GM12873 (cell line): ENCODE data around the gene CHMP4A.

Experiments
- TF ChIP-seq, protein P1 (sequence below): IDR thresholded peaks from 2 replicates; pipeline ENCODE4 v1.5.1; 2012; ENCODE audit warnings: low read depth, mild to moderate bottlenecking, moderate library complexity, low read length, control low read depth; ENCODE audit not compliant: insufficient read depth; ENCODE audit errors: missing control alignments

CHMP4A gene

DNA sequence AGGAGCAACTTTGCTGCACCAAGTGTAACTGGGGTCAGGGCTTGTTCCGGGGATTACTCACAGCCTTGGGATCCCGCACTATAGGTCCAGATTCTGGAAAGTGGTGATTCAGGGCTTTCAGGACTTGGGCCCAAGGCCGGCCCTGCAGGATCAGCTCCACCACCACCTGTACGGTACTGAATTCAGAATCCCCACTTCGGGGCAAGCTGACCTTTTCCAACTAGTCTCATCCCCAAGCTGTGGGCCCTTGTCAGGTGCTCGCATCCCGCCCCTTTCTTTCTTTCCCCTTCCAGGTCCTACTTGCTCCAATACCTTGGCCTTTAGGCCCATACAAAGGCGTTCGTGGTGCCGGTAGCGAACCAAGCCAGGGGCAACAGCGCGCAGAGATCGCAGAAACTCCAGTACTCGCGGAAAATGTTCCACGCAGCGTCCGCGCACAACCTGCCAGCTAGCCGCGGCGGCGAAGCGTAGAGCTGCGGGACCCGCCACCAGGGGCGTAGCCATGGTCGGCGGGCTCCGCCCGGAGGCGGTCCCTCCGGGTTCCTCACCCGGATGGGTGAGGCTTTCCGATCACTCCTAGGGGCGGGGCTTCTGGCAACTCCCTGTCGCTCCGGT lies 28.6 kb upstream of the CHMP4A start:
- TF ChIP-seq, protein P1, sequence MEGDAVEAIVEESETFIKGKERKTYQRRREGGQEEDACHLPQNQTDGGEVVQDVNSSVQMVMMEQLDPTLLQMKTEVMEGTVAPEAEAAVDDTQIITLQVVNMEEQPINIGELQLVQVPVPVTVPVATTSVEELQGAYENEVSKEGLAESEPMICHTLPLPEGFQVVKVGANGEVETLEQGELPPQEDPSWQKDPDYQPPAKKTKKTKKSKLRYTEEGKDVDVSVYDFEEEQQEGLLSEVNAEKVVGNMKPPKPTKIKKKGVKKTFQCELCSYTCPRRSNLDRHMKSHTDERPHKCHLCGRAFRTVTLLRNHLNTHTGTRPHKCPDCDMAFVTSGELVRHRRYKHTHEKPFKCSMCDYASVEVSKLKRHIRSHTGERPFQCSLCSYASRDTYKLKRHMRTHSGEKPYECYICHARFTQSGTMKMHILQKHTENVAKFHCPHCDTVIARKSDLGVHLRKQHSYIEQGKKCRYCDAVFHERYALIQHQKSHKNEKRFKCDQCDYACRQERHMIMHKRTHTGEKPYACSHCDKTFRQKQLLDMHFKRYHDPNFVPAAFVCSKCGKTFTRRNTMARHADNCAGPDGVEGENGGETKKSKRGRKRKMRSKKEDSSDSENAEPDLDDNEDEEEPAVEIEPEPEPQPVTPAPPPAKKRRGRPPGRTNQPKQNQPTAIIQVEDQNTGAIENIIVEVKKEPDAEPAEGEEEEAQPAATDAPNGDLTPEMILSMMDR, result peak; percentile 61

- TF ChIP-seq, protein P1, result no peak
Observed at GRCh38 chr14:24240110-24240918, 27.0 kb upstream of the CHMP4A start.

DNA sequence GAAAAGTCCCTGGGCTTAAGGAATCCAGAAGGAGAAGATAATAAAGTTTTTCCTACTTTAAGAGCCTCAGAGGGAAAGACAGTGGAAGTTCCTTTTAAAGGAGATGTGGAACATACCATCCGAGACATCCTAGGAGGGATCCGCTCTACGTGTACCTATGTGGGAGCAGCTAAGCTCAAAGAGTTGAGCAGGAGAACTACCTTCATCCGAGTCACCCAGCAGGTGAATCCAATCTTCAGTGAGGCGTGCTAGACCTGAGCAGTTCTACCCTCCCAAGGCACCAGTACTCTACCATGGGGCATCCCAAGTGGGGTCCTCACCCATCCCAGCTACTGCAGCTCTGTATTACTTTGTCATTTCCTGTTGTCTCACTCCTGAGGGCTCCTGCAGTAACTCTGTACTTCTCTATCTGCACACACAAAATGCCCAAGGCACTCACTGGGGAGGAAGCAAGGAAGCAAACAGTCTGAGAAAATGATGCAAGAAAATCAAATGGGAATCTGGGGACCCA lies 25.3 kb upstream of the CHMP4A start:
- TF ChIP-seq, protein P1, result no peak

DNA sequence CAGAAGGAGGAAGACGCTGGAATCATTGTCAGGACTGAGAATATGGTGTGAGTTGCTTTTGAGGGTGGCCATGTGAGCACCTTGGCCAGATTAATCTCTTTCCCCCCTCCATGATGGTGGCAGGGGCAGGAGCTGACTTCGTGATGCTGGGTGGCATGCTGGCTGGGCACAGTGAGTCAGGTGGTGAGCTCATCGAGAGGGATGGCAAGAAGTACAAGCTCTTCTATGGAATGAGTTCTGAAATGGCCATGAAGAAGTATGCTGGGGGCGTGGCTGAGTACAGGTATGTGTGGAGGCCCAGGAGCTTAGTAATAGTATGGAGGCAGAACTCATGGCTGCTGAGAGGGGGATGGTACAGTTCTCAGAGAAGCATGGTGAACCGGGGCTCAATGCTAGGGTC lies 24.8 kb upstream of the CHMP4A start:
- TF ChIP-seq, protein P1, result no peak

DNA sequence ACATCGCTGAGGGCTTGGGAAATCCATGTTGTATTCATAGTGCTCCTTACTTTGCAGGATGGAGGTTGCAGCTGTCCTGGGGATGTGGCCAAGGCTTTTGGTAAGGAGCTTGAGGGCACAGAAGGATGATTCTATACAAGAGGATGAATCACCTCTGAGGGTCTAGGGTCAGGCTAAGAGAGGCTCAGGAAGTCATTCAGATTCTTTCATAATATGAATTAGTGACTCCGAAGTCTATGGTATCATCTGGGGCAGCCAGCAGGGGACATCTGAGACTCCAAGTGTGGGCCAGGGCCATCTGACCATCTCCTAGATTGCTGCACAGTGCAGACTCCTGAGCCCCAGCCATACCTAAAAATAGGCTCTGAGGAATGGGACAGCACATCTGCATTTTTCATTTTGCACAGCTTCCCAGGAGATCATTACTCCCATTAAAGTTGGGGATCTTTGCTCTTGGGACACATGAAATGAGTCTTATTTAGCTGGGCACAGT lies 24.2 kb upstream of the CHMP4A start:
- TF ChIP-seq, protein P1, result no peak

- TF ChIP-seq, protein P1, result no peak
Observed at GRCh38 chr14:24236689-24237462, 23.6 kb upstream of the CHMP4A start.
